Tibial artery (tissue), 4 donors: ENCODE measurements around the gene MAFF.

Experiments used
- DNase-seq, 2 donors: peaks; one replicate each; pipeline ENCODE4 v3.0.0-alpha.2; 2019
- H3K27ac ChIP-seq, 2 donors: fragments of 200-600 bp; sonication (generic) in 1 of 2; 1 replicate in 1 of 2; 2 replicates in 1 of 2; pipeline ENCODE4 v1.5.1; 2018 to 2019; ENCODE audit warnings: mild to moderate bottlenecking in 1 of 2
- H3K27me3 ChIP-seq, 2 donors: fragments of 200-600 bp; sonication (generic) in 1 of 2; one replicate each; pipeline versions ENCODE4 v1.5.1 to v1.6.0; 2016 to 2019
- H3K36me3 ChIP-seq, 3 donors: fragments of 200-600 bp; sonication (generic) in 2 of 3; one replicate each; pipeline ENCODE4 v1.5.1; 2016 to 2019; ENCODE audit warnings: mild to moderate bottlenecking in 2 of 3
- H3K4me1 ChIP-seq, 4 donors: fragments of 200-600 bp; sonication (generic) in 2 of 4; 1 replicate in 3 of 4; 2 replicates in 1 of 4; pipeline ENCODE4 v1.5.1; 2016 to 2019
- H3K4me3 ChIP-seq, 2 donors: fragments of 200-600 bp; sonication (generic) in 1 of 2; 1 replicate in 1 of 2; 2 replicates in 1 of 2; pipeline ENCODE4 v1.5.1; 2018 to 2019; ENCODE audit warnings: mild to moderate bottlenecking in 2 of 2
- H3K9me3 ChIP-seq, 3 donors: fragments of 200-600 bp; sonication (generic) in 1 of 3; one replicate each; pipeline ENCODE4 v1.5.1; 2016 to 2019
- intact Hi-C: fragments of 100-400 bp; cut with DNase I; formaldehyde crosslinking; loops from one replicate; pipeline ENCODE4 v1.15.0; 2023; ENCODE audit warnings: low total_unique reads
- TF ChIP-seq, protein P1 (sequence below), 2 experiments: fragments of 200-600 bp in 1 of 2; fragments of 450-650 bp in 1 of 2; IDR thresholded peaks; one replicate each; pipeline ENCODE4 v1.5.1; 2017 to 2019; ENCODE audit warnings: antibody characterized with exemption in 2 of 2, mild to moderate bottlenecking in 1 of 2, moderate library complexity in 1 of 2

The MAFF gene

DNA sequence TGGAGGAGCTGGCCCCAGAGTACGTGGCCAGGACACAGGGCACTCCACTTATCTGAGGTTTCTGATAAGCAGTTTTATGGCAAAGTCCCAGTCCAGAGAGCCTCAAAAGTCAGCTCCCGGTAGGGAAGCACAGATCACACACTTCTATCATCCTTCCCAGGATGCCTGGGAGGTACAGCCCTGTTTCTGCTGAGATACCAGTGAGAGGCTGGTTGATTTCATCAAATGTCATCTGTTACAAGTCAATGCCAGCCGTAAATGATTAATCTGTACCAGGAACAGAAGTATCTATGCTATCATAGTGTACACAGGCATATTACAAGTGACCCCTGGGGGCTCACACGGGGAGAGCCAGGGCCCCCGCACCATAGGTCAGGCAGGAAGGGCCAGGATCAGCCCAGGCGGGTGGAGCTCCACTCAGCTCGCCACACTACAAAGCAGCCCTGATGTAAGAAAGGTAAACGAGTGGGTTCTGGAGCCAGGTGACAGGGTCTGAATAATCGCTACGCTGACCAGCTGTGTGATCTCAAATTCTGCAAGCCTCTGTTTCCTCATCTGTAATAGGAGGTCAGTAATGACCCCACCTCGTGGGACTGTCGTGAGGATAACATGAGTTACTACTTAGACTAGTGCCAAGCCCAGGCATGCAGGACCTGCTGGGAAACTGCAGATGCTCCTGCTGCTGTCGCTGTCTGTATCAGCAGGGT, 37.8 kb upstream of the MAFF start:
- intact Hi-C loops: no loop called here
- DNase-seq: peak in 1 of 2 donors; percentile 39
- H3K27ac ChIP-seq: no peak overlapping the region
- no peaks in the 10 kb centered on the region for H3K9me3 ChIP-seq
- H3K4me1 ChIP-seq: peaks cover 0 to 13% (median 2%) of the 10 kb centered on the region in 4 donors
- no peaks in the 10 kb centered on the region for H3K27me3 ChIP-seq
- no peak overlapping the region for H3K4me3 ChIP-seq
- TF ChIP-seq, protein P1, sequence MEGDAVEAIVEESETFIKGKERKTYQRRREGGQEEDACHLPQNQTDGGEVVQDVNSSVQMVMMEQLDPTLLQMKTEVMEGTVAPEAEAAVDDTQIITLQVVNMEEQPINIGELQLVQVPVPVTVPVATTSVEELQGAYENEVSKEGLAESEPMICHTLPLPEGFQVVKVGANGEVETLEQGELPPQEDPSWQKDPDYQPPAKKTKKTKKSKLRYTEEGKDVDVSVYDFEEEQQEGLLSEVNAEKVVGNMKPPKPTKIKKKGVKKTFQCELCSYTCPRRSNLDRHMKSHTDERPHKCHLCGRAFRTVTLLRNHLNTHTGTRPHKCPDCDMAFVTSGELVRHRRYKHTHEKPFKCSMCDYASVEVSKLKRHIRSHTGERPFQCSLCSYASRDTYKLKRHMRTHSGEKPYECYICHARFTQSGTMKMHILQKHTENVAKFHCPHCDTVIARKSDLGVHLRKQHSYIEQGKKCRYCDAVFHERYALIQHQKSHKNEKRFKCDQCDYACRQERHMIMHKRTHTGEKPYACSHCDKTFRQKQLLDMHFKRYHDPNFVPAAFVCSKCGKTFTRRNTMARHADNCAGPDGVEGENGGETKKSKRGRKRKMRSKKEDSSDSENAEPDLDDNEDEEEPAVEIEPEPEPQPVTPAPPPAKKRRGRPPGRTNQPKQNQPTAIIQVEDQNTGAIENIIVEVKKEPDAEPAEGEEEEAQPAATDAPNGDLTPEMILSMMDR (IDR thresholded peaks at IDR 0.05): no peak
- H3K36me3 ChIP-seq: peaks cover 0 to 22% (median 8%) of the 10 kb centered on the region in 3 donors

DNA sequence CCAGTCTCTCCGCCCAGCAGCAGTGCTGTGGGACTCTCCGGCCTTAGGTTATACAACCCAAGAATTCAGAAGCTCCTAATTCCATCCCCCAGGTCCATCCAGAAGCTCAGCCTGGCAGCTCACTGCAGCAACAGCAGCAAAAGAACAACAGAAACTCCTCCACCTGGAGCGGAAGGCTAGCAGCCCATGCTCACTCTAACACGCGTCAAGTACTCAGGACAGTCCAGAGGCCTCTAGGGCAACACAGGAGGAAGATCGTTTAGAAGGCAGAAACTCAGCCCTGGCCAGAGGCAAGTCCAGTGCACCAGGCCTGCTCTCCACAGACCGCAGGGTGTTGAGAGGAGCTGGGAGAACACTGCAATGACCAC, 37.3 kb upstream of the MAFF start:
- H3K4me3 ChIP-seq: no peak overlapping the region
- no peaks in the 10 kb centered on the region for H3K27me3 ChIP-seq
- TF ChIP-seq, protein P1 (IDR thresholded peaks at IDR 0.05): no peak
- peaks cover 0 to 14% (median 2%) of the 10 kb centered on the region in 4 donors for H3K4me1 ChIP-seq
- intact Hi-C loops: no loop called here
- no peak overlapping the region for H3K27ac ChIP-seq
- H3K36me3 ChIP-seq: peaks cover 0 to 22% (median 8%) of the 10 kb centered on the region in 3 donors
- H3K9me3 ChIP-seq: no peaks in the 10 kb centered on the region
- DNase-seq: peak in 1 of 2 donors; percentile 40

DNA sequence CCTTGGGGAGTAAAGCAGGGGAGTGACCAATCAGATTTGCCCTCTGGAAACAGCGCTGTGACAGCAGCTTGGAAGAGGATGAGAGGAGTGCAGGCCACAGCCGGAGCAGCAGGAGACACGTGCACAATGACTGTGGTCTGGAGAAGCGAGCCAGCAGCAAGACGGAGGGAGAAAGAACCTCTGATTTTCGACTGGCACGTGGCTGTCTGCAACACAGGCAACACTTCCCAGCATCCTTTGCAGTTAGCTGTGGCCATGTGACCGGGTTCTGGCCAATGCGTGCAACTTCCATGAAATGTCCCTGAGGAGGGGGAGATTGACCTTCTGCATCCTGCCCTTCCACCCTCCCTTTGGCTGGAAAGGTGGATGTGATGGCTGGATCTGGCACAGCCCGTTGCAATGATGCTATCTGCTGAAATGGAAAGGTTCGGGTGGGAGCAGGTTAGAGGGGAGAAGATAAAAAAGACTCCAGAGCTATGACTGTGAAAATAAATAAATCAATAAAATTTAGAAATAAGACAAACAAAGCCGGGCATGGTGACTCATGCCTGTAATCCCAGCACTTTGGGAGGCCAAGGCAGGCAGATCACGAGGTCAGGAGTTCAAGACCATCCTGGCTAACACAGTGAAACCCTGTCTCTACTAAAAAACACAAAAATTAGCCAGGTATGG, 35.7 kb upstream of the MAFF start:
- Histone ChIP-seq H3K27me3 (no peaks in the 10 kb centered on the region), H3K36me3 (peaks cover 0 to 22% (median 8%) of the 10 kb centered on the region in 3 donors), H3K9me3 (no peaks in the 10 kb centered on the region), H3K4me3 (no peak overlapping the region), H3K27ac (no peak overlapping the region), H3K4me1 (peaks cover 0 to 14% (median 2%) of the 10 kb centered on the region in 4 donors)
- TF ChIP-seq, protein P1 (IDR thresholded peaks at IDR 0.05): no peak
- peak in 1 of 2 donors; percentile 6 for DNase-seq
- intact Hi-C loops: no loop called here

DNA sequence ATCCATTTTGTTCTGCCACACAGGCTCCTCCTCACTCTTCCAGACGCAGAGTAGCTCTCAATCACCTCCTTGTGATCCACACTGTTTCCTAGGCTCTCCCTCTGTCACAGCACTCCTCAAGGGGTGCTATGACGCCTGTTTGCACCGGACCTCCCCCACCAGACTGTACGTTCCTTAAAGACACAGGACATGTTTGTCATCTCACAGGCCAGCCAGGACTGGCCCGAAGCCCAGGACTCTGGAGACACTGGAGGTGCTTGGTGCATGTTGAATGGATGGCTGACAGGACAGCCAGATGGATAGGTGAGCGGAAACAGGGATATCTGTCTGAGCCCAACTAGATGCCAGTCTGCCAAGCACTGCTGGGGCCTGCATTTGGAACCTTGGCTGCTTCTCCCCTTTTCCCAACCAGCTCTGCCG, 33.8 kb upstream of the MAFF start:
- TF ChIP-seq, protein P1 (IDR thresholded peaks at IDR 0.05): no peak
- Histone ChIP-seq H3K4me1 (peaks cover 0 to 20% (median 2%) of the 10 kb centered on the region in 4 donors), H3K9me3 (no peaks in the 10 kb centered on the region), H3K36me3 (peaks cover 0 to 22% (median 8%) of the 10 kb centered on the region in 3 donors), H3K27me3 (no peaks in the 10 kb centered on the region), H3K27ac (no peak overlapping the region), H3K4me3 (no peak overlapping the region)
- peak in 1 of 2 donors; percentile 64 for DNase-seq
- intact Hi-C loops: no loop called here

DNA sequence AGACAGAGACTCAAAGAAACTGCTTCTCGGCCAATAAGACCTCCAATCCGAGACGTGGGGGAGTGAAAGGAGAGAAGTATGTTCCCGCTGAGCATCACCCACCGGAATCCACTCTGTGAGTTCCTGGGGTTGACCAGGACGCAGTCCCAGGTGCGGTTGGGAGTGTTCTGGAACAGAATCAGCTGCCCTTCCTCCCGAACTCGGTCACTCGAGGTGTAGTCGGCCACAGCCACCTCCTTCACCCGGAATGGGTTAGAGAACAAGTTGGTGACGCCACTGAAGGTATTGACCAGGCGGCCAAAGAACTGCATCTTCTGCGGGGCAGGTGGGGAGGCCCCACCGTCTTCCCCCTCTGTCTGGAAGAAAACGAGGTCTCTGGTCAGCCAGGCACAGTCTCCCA, 32.7 kb upstream of the MAFF start:
- TF ChIP-seq, protein P1 (IDR thresholded peaks at IDR 0.05): no peak
- DNase-seq: peak in 1 of 2 donors; percentile 54
- Histone ChIP-seq H3K27ac (no peak overlapping the region), H3K4me3 (no peak overlapping the region), H3K4me1 (peaks cover 0 to 20% (median 2%) of the 10 kb centered on the region in 4 donors), H3K9me3 (no peaks in the 10 kb centered on the region), H3K27me3 (no peaks in the 10 kb centered on the region), H3K36me3 (peaks cover 0 to 20% (median 8%) of the 10 kb centered on the region in 3 donors)
- intact Hi-C loops: no loop called here
